ENCODE measurements around the gene MTA3.
A peak's percentile ranks its signal among the peaks of the same experiment; 100 is the strongest.

The MTA3 gene

GRCh38 chr2:42788882-42789281 is 220.4 kb downstream of the MTA3 start:
- Histone ChIP-seq H3K27me3 (ENCODE audit: control insufficient read depth, insufficient read depth, low read length) (peaks cover 12% of the 10 kb centered on the region), H3K4me3 (ENCODE audit: low read depth, low read length) (no peak overlapping the region), H3K9me3 (ENCODE audit: control insufficient read depth, insufficient read depth, low read length) (no peaks in the 10 kb centered on the region), H3K36me3 (ENCODE audit: control insufficient read depth, insufficient read depth, low read length) (no peaks in the 10 kb centered on the region), H3K9ac (ENCODE audit: low read depth, low read length) (peak overlapping the region; percentile 3), H3K4me1 (ENCODE audit: control insufficient read depth, insufficient read depth, low read length) (peaks cover 2% of the 10 kb centered on the region)

- Histone ChIP-seq H3K9me3 (ENCODE audit: control insufficient read depth, insufficient read depth, low read length) (no peaks in the 10 kb centered on the region), H3K4me1 (ENCODE audit: control insufficient read depth, insufficient read depth, low read length) (peaks cover 6% of the 10 kb centered on the region), H3K36me3 (ENCODE audit: control insufficient read depth, insufficient read depth, low read length) (no peaks in the 10 kb centered on the region), H3K9ac (ENCODE audit: low read depth, low read length) (no peak overlapping the region), H3K4me3 (ENCODE audit: low read depth, low read length) (no peak overlapping the region), H3K27me3 (ENCODE audit: control insufficient read depth, insufficient read depth, low read length) (peaks cover 14% of the 10 kb centered on the region)
Measured at GRCh38 chr2:42789751-42790150, 221.3 kb downstream of the MTA3 start.

- Histone ChIP-seq H3K9ac (ENCODE audit: low read depth, low read length) (no peak overlapping the region), H3K27me3 (ENCODE audit: control insufficient read depth, insufficient read depth, low read length) (peaks cover 14% of the 10 kb centered on the region), H3K9me3 (ENCODE audit: control insufficient read depth, insufficient read depth, low read length) (no peaks in the 10 kb centered on the region), H3K4me3 (ENCODE audit: low read depth, low read length) (no peak overlapping the region), H3K36me3 (ENCODE audit: control insufficient read depth, insufficient read depth, low read length) (no peaks in the 10 kb centered on the region), H3K4me1 (ENCODE audit: control insufficient read depth, insufficient read depth, low read length) (peaks cover 6% of the 10 kb centered on the region)
Measured at GRCh38 chr2:42791606-42792005, 223.2 kb downstream of the MTA3 start.

GRCh38 chr2:42792087-42792582 is 223.7 kb downstream of the MTA3 start:
- Histone ChIP-seq H3K36me3 (ENCODE audit: control insufficient read depth, insufficient read depth, low read length) (no peaks in the 10 kb centered on the region), H3K4me1 (ENCODE audit: control insufficient read depth, insufficient read depth, low read length) (peaks cover 6% of the 10 kb centered on the region), H3K4me3 (ENCODE audit: low read depth, low read length) (peak overlapping the region; percentile 75), H3K27me3 (ENCODE audit: control insufficient read depth, insufficient read depth, low read length) (peaks cover 14% of the 10 kb centered on the region), H3K9ac (ENCODE audit: low read depth, low read length) (no peak overlapping the region), H3K9me3 (ENCODE audit: control insufficient read depth, insufficient read depth, low read length) (no peaks in the 10 kb centered on the region)

- Histone ChIP-seq H3K4me3 (ENCODE audit: low read depth, low read length) (peak within 1 kb of the TSS; percentile 75), H3K27me3 (ENCODE audit: control insufficient read depth, insufficient read depth, low read length) (peaks cover 14% of the 10 kb centered on the region), H3K9ac (ENCODE audit: low read depth, low read length) (peak within 1 kb of the TSS; percentile 37), H3K36me3 (ENCODE audit: control insufficient read depth, insufficient read depth, low read length) (no peaks in the 10 kb centered on the region), H3K9me3 (ENCODE audit: control insufficient read depth, insufficient read depth, low read length) (no peaks in the 10 kb centered on the region), H3K4me1 (ENCODE audit: control insufficient read depth, insufficient read depth, low read length) (peaks cover 6% of the 10 kb centered on the region)
Measured at GRCh38 chr2:42792583-42793333, 224.3 kb downstream of the MTA3 start, which contains the start of gene HAAO. Gene HAAO (minus strand): TSS chr2:42792583. CDS start chr2:42792536, 47 bp downstream.

- H3K4me1 ChIP-seq (ENCODE audit: control insufficient read depth, insufficient read depth, low read length) = peaks cover 6% of the 10 kb centered on the region
- no peak overlapping the region for H3K9ac ChIP-seq (ENCODE audit: low read depth, low read length)
- H3K4me3 ChIP-seq (ENCODE audit: low read depth, low read length) = peak overlapping the region; percentile 75
- H3K36me3 ChIP-seq (ENCODE audit: control insufficient read depth, insufficient read depth, low read length) = no peaks in the 10 kb centered on the region
- no peaks in the 10 kb centered on the region for H3K9me3 ChIP-seq (ENCODE audit: control insufficient read depth, insufficient read depth, low read length)
- peaks cover 14% of the 10 kb centered on the region for H3K27me3 ChIP-seq (ENCODE audit: control insufficient read depth, insufficient read depth, low read length)
Measured at GRCh38 chr2:42793334-42794270, 225.2 kb downstream of the MTA3 start.

GRCh38 chr2:42794271-42795046 is 226.0 kb downstream of the MTA3 start:
- H3K36me3 ChIP-seq (ENCODE audit: control insufficient read depth, insufficient read depth, low read length) = no peaks in the 10 kb centered on the region
- H3K4me3 ChIP-seq (ENCODE audit: low read depth, low read length) = no peak overlapping the region
- H3K4me1 ChIP-seq (ENCODE audit: control insufficient read depth, insufficient read depth, low read length) = peaks cover 6% of the 10 kb centered on the region
- no peaks in the 10 kb centered on the region for H3K9me3 ChIP-seq (ENCODE audit: control insufficient read depth, insufficient read depth, low read length)
- H3K9ac ChIP-seq (ENCODE audit: low read depth, low read length) = no peak overlapping the region
- H3K27me3 ChIP-seq (ENCODE audit: control insufficient read depth, insufficient read depth, low read length) = peaks cover 14% of the 10 kb centered on the region

GRCh38 chr2:42795275-42795674 is 226.8 kb downstream of the MTA3 start:
- H3K27me3 ChIP-seq (ENCODE audit: control insufficient read depth, insufficient read depth, low read length) = peaks cover 14% of the 10 kb centered on the region
- peaks cover 6% of the 10 kb centered on the region for H3K4me1 ChIP-seq (ENCODE audit: control insufficient read depth, insufficient read depth, low read length)
- H3K9me3 ChIP-seq (ENCODE audit: control insufficient read depth, insufficient read depth, low read length) = no peaks in the 10 kb centered on the region
- no peak overlapping the region for H3K9ac ChIP-seq (ENCODE audit: low read depth, low read length)
- no peak overlapping the region for H3K4me3 ChIP-seq (ENCODE audit: low read depth, low read length)
- H3K36me3 ChIP-seq (ENCODE audit: control insufficient read depth, insufficient read depth, low read length) = no peaks in the 10 kb centered on the region

GRCh38 chr2:42795841-42796301 is 227.4 kb downstream of the MTA3 start:
- Histone ChIP-seq H3K36me3 (ENCODE audit: control insufficient read depth, insufficient read depth, low read length) (no peaks in the 10 kb centered on the region), H3K9ac (ENCODE audit: low read depth, low read length) (no peak overlapping the region), H3K4me1 (ENCODE audit: control insufficient read depth, insufficient read depth, low read length) (peaks cover 6% of the 10 kb centered on the region), H3K27me3 (ENCODE audit: control insufficient read depth, insufficient read depth, low read length) (peaks cover 14% of the 10 kb centered on the region), H3K9me3 (ENCODE audit: control insufficient read depth, insufficient read depth, low read length) (no peaks in the 10 kb centered on the region), H3K4me3 (ENCODE audit: low read depth, low read length) (no peak overlapping the region)

GRCh38 chr2:42796427-42797248 is 228.2 kb downstream of the MTA3 start:
- no peak overlapping the region for H3K4me3 ChIP-seq (ENCODE audit: low read depth, low read length)
- peaks cover 6% of the 10 kb centered on the region for H3K4me1 ChIP-seq (ENCODE audit: control insufficient read depth, insufficient read depth, low read length)
- H3K36me3 ChIP-seq (ENCODE audit: control insufficient read depth, insufficient read depth, low read length) = no peaks in the 10 kb centered on the region
- H3K27me3 ChIP-seq (ENCODE audit: control insufficient read depth, insufficient read depth, low read length) = peaks cover 10% of the 10 kb centered on the region
- no peaks in the 10 kb centered on the region for H3K9me3 ChIP-seq (ENCODE audit: control insufficient read depth, insufficient read depth, low read length)
- H3K9ac ChIP-seq (ENCODE audit: low read depth, low read length) = no peak overlapping the region

All from iPS-15b (cell line).